HG03135 (cell line): Measurements from ENCODE around the gene MGRN1.

Source experiments
- ATAC-seq: cut with Tn5 transposase; IDR thresholded peaks from one replicate; pipeline ENCODE4 v1.9.1; 2021; ENCODE audit warnings: mild to moderate bottlenecking, moderate library complexity; ENCODE audit not compliant: unreplicated experiment

Gene MGRN1

DNA sequence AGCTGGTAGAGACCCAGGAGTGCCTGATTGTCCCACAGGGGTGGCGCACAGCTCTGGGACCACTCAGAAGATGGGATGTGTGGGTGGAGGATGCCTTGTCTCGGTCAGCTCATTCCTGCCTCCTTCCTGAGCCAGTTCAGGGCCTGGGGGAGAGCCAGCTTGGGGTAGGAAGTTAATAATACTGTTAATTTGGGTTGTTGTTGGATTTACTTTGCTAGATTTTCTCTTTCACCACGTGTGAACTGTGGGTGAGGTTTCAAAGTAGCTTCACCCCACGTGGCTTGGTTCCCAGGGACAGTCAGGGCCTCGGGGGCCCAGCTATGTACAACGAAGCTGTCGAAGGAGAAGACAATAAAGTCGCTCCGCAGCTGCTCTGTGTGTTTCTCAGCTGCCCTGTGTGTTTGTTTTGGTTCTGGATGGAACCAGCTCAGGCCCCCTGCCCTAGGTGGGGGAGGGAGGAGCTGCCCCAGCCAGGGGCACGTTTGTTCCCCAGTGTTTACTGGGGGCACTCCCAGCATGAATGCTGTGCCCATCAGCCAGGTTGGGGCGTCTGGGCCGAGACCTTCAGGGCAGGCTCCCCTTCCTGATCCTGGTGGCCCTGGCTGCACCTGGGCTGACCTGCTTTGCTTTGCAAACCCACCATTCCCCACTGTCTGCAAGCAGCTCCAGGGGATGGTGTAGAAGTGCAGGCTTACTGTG, 71.0 kb downstream of the MGRN1 start:
- no peak for ATAC-seq

DNA sequence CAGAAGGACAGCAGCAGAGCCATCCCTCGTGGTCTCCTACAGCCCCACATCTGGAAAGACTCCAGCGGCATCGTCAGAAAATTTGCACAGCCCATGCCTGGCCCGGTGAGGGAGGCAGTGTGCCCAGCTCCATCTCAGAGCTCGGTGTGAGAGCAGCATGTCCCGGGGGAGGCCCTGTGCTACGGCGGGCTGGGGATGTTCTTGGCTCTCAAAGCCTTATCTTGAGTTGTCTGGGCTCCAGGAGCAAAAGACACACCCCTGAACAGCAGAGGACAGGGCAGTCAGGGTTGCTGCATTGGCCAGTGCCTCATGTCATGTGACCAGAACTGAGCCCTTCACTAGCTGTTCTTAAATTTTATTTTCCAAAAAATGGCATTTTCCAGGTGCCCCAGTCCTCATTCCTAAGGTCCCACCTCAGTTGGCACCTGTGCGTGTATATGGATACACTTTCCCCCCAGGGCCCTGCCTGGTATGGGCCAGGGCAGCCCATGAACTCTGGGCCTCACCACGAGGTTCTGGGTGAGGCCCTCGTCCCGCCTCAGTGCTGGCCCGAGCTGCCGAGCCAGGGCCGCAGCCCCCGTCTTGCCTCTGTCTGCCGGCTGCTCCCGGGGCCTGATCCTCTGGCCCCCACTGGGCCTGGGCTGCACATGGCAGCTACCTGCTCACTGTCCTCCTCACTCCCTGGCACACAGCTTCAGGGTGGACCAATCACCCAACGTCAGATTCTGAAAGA, 71.7 kb downstream of the MGRN1 start:
- ATAC-seq: no peak

DNA sequence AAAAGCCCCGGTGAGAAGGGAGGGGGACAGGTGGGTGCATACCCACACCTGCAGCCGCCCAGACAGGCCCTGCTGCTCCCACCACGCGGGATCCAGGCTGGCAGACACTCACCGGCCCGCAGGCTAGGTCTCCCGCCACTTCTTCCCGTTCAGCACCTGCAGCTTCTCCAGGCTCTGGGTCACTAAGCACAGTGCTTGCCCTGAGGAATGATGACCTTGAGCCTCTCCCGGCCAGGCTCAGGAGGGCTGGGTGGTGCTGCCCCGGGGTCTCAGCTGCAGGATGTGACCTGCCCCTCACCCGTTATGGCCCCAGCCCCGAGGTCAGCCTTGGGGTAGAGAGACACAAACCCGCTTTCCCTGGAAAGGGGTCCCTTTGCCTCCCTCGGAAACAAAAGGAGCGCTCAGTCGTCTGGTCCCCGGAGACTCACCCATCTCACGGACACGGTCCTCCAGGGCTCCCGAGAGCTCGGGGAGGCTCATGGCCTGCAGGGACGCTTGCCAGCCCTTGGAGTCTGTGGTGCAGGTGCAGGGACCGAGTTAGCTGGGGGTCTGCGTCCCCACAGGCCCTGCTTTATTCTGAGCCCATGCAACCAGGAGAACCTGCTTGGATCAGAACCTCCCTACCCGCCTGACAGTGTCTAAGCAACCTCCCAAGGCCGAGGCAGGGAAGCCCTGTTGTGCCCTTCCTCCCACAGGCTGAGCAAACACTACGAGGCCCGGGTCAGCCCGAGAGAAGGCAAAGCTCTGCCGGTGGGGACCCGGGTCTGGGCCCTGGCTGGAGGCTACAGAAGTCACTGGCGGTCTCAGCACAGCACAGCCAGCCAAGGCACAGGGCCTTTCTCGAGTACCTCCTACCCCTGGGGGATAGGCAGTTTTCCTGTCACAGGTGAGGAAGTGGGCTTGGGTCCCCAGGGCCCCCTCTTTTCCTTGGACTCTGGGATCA, 72.5 kb downstream of the MGRN1 start:
- no peak for ATAC-seq

DNA sequence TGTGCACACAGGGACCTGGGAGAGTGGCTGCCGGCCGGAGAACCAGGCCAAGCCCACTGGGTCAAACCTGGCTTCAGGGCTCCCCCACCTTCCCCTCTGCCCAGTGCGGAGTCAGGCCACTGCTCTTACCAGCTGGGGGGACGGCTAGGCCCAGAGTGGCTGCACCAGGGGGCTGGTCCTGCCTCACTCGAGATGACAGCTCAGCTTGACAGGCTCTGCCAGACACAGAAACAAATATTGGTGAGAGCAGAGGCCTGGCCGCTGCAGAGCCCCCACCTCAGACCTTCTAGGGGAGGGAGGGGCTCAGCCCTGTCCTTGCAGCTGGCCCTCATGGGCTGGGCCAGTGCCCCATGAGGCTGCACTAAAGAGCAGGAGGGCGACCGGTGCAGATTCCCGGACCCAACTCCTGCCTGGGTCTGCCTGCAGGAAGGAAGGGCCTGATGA, 73.2 kb downstream of the MGRN1 start:
- ATAC-seq: no peak

DNA sequence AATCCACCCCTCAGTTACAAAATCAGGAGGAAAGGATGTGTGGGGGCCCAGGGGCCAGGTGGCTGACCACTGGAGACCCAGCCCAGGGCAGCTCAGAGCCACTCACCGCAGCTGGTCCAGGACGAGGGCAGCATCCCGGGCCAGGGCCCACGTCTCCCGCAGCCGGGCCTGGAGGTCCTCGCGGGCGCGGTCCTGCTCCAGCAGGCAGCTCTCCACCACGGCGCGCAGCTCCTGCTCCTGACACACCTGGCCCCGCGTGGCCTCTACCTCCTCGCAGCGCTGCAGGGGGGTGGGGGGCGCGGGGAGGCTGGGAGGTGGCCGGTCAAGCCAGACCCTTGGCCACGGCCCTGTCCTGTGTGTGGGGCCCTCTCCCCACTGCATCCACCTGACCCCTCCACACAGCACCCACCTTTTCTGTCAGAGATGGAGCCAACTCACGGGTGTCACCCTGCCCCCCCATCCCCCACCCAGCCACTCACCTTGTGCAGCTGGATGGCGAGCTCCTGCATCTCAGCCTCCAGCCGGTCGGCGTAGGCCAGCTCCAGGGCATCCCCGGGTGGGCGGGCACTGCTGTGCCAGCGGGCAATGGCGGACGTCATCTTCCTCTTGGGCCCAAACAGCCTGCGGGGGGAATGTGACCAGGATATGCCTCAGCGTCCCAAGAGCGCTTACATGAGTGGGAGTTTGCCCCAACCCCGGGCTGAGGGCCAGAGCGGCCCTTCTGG, 73.9 kb downstream of the MGRN1 start:
- no peak for ATAC-seq

DNA sequence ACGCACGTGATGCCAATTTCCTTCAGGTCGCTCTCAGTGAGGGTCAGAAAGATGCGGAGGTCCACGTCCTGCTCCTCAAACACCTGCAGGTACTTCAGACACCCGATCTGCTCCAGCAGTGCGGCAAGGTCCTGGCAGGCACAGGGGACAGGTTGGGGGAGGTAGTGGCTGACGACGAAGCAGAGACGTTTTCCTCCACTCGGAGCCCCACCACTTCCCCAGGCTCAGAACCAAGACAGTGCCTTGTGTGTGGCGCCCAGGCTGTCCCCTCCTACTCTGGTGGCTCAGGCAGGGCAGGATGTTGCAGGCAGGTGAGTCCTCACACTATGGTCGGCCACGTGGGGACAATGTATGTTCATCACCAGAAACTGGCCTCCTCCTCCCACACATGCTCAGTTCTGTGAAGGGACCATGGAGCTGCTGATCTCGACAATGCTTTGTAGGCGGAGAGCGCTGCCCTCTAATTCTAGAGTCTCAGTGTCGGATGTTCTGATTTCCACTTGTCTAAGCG, 74.5 kb downstream of the MGRN1 start:
- ATAC-seq: no peak

DNA sequence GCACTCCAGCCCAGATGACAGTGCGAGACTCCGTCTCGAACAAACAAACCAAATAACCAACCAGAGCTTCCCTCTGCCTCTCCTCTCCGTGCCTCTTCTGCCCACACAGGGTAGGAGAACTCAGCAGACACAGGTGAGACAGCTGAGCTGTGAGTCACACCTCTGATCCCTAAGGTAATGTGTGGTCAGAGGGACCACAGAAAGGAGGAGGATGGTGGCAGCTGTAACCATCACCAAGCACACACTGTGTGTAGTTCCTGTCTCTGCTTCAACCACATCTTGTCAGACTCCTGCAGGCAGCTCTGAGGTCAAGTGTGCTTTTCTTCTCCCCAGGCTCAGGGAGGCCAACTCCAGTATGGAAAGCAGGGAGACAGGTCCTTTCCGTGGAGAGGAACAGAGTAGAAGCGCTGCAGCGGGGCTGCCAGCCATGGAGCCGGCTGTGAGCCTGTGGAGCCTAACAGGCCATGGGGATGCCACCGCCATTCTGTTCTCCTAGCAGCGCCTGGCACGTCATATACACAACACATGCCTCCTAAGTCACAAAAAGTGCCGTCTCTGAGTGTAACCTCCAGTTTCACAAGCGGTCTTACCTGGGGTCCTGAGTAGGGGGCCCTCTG, 75.9 kb downstream of the MGRN1 start:
- no peak for ATAC-seq

DNA sequence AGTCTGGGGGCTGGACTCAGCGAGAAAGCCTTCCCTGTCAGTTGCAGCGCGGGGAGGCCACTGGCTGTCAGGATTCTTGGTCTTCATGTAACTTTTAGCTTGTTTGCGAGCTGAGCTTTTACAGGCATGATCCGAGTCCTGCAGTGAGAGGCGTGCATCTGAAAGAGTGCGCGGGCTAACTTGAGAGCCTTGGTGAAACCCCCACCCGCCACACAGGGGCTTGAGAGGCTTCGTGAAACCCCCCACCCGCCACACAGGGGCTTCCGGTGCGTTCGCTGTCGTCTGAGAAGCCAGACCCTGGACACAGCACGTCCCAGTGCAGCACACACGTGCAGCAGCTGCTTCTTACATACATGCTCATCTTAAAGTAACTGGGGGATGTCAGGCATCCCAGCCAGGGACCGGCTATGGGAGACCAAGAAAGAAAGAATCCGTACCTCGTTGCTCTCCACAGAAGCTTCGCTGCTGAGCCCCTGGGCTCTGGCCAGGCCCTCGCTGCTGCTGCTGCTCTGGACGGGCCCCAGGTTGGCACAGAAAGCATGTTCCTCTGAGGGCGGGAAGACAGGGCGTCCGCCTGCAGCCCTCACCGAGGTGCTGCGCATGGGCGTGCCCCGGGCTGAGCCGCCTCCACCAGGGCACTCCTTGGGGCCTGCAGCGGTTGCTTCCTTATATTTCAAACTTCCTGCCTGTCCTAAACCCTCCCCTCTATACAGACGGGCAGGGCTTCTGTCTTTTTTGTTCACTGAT, 76.5 kb downstream of the MGRN1 start:
- no peak for ATAC-seq

DNA sequence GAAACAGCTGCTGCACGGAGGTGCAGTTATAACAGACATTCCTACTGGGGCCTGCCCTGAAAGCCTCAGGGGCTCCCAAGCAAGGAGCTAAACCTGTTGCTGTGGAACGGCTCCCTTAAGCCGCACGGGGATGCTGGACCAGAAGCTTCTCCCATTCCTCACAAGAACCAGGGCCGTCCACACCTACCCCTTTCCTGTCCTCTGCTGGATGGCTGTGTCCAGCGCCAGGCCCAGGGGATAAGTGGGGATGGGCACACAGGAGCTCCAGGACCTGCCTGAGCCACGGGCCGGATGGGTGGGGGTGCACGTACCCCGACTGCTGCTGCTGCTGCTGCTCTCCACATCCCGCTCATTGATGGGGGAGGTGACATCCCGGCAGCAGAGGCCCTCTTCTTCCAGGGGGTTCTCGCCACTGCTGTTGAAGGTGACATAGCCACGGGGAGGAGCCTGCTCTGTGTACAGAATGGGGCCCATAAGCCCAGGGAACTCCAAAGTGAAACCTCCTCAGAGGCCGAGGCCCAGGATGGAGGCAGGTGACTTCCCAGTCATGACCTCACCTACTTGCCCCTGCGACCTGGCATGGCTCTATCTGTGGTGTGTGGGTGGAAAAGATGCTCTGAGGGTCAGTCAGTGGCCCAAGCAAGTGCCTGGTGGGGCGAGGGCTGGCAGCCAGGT, 77.3 kb downstream of the MGRN1 start:
- ATAC-seq: no peak

DNA sequence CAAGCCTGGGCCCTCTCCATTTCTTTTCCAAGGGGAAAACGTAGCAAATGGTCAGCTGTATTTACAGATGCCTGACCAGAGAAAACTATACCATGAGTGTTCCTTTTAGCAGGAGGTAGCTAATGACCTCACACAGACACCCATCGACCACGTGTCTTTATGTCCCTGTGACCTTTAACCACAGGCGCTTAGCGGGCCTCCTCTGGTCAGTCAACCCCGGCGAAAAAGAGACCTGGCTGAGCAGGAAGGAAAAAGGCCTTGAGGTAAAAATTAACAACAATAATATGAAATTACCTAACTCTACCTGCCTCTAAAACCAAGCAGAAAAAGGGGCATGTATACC, 77.8 kb downstream of the MGRN1 start:
- ATAC-seq: no peak

DNA sequence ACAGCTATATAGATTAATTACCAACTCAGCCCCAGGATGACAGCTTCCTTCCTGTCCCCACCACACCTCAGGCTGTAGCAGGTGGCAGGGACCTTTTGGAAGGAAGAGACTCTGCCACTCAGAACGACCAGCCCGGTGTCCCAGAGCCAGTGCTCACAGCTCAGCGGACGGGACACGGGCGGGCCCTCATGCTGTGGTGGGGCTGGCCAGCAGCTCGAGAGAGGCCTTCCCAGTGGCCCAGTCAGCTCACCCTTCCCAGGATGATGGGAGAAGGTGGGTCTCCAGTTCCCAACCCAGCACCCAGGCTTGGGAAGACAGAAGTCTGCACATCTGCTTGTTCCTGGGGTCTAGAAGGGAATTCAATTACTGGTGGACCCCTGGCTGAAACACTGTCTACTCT, 79.3 kb downstream of the MGRN1 start:
- ATAC-seq: no peak

DNA sequence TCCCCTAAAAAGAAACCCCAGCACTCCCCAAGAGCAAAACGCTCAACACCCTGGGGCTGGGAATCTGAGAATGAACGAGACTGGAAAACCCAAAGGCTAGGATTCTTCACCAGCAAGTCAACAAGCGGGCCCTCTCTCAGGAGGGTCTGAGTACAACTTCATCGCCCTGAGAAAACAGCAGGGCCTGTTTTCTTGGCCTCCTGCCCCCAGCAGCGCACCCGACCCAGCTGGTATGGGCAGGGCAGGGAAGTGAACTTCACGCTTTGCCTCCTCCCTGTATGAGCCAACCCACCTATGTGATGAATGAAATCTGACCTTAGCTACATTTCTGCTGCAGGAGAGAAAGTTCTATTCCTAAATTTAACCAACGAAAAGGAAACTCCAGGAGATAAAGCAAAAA, 79.9 kb downstream of the MGRN1 start:
- ATAC-seq: no peak

DNA sequence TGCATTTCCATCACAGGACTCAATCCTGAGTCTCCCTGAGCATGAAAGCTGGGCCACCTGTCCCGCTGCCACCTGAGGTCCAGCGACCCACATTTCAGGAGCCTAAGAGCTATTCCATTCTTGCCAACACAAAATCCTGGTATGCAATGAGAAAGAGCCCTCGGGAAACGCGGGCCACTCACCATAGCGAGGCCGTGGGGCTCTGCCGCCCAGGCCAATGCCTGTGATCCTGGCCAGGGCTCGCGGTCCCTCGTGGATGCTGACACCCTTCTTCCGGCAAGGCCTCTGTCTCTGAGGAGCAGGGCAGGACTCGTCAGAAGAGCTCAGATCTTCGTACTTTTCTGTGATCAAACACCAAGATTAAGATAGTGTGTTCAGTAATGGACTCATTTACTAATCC, 80.3 kb downstream of the MGRN1 start:
- no peak for ATAC-seq

DNA sequence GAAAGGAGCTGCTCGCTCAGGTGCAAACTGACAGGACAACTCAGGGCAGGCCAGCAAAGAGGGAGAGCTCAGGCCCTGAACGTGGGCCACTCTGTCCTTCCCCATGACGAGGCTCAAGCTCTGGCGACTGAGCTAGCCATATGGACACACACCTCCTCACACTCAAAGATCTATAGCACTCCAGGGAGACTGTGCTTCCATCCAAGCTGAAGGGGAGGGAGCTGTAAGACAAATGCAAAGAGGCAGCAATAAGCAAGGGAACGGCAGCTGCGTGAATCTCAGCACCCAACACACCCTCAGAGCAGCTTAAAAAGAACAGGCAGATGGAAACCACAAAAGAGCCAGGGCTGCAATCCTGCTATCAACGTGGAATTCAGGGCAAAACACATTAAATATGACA, 82.2 kb downstream of the MGRN1 start:
- no peak for ATAC-seq

DNA sequence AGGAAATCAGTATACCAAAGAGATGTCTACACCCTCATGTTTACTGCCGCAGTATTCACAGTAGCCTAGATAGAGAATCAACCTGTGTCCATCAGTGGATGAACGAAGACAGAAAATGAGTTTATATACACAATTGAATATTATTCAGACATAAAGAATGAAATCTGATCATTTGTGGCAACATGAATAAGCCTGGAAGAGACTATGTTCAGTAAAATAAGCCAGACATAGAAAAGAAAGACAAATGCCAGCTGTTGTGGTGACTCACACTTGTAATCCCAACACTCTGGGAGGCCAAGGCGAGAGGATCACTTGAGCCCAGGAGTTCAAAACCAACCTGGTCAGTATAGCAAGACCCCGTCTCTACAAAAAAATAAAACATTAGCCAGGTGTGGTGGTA, 84.9 kb downstream of the MGRN1 start:
- no peak for ATAC-seq

DNA sequence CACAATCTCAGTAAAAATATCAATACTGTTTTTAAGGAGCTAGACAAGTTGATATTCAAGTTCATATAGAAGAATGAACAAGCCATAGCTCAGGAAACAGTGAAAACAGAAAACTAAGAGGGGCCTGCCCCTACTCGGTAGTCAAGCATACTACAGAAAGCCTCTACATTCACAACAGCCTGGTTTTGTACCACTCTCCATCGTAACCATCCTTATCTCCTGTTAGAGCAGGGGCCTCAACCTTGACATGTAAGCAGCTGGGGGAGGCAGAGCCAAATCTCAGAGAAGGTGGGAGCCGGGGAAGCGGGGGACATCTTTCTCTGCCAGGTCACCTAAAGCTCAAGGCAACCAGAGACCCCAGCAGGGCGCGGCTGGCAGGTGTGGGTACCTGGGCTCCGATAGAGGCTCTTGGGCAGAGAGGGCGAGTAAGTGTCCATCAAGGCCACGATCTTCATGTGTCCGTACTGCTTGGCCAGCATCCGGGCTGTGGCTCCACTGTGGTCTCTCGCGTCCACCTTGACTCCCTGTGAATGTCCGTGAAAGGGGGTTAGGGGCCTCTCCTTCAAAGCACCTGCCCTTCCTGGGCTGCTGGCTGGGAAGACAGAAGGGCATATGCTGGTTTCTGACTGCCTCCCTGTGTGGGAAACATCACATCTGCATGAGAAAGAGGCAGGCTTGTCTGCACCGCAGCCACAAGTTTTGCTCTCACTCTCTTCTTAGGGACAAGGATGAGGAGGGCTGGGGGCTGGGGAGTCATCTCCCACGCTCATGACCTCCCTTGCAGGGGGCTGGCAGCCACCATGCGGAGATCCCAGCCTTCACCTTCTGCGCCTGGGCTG, 89.3 kb downstream of the MGRN1 start:
- no peak for ATAC-seq

DNA sequence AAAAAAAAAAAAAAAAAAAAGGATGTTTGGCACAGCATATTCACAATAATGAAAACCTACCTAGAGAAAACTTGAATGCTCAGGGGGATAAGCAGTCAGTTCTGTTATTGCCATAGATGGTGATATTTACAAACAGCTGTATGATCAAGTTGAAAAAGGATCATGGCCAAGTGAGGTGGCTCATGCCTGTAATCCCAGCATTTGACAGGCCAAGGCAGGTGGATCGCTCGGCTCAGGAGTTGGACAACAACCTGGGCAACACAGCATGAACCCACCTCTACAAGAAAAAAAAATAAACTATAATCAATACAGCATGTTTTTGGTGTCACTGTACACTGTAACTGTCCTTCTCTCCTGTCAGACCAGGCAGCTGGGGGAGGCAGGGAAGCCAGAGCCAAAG, 90.4 kb downstream of the MGRN1 start:
- ATAC-seq: no peak

DNA sequence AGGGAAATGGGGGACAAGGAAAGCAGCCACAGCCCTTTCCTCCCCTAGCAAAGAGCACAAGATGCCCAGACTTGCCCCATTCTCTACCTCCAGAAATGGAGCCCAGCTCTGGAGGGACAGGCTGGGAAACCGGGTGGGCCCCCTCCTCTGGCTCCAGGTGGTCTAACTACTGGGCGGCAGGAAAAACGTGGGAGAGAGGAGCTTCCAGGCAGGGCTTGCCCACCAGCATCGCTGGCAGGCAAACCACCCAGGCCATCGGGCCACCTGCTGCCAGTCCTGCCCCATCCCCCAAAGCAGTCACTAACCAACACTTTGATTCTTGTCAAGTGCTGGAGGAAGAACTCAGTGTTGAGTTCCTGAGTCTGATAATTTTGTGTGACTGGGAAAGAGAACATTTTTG, 93.8 kb downstream of the MGRN1 start:
- ATAC-seq: no peak
